ENCODE measurements around the gene DYNLT5. TPM values are rescaled to one million over a fixed set of nuclear protein-coding genes. Genes with fewer than 3 reads are reported as not detected.

DYNLT5 gene
- polyA plus RNA-seq, 3 donors = 0.08 to 0.54 (median 0.28) TPM

DNA sequence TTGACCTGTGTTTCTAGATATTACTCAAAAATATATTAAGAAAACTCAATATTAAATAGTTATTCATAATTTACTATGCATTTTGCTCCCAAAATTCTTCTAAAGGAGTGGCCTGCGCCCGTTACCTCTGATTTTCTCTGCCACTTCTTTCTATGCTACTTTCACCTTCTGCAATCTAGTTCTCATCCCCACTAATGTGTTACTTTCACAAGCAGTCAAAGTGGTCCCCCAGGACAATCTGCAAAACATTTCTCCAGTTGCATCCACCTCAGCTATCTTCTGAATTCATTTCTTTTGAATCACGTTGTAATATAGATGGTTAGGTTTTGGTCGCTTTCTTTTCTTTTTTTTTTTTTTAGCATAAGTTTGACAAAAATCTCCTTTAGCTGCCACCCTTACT lies 35.4 kb downstream of the DYNLT5 start:
- 94% methylated on average over 2 of the region's 4 CpGs for WGBS (ENCODE audit: insufficient coverage)
- Histone ChIP-seq H2AFZ (ENCODE audit: insufficient read depth, low read depth, low read length, poor library complexity, severe bottlenecking) (no peak overlapping the region), H3K27ac (ENCODE audit: low read depth in 1 of 2, low read length in 2 of 2) (no peak overlapping the region), H3K9me3 (replicated peaks in 1 of 2; ENCODE audit: control insufficient read depth in 1 of 2, insufficient read depth in 1 of 2, low read length in 2 of 2) (no peaks in the 10 kb centered on the region), H3K4me3 (replicated peaks in 1 of 3; ENCODE audit: low read depth in 2 of 3, low read length in 3 of 3) (no peak overlapping the region), H3K27me3 (ENCODE audit: control insufficient read depth in 2 of 2, insufficient read depth in 2 of 2, low read length in 2 of 2) (no peaks in the 10 kb centered on the region), H3K9ac (ENCODE audit: insufficient read depth, low read length, poor library complexity, severe bottlenecking) (no peak overlapping the region), H3K4me1 (ENCODE audit: control insufficient read depth in 1 of 2, insufficient read depth in 2 of 2, low read length in 2 of 2) (no peaks in the 10 kb centered on the region), H3K36me3 (replicated peaks in 1 of 2; ENCODE audit: control insufficient read depth in 1 of 2, insufficient read depth in 2 of 2, low read length in 2 of 2) (no peaks in the 10 kb centered on the region), H3K79me2 (ENCODE audit: insufficient read depth, low read length) (no peaks in the 10 kb centered on the region), H4K20me1 (ENCODE audit: insufficient read depth, low read length) (no peaks in the 10 kb centered on the region), H3K4me2 (replicated peaks; ENCODE audit: extremely low read depth, low read length, poor library complexity, severe bottlenecking) (no peak overlapping the region)
- no peak overlapping the region for H3K27ac Mint-ChIP-seq
- no peaks in the 10 kb centered on the region for H3K4me1 Mint-ChIP-seq
- TF ChIP-seq, protein P1, sequence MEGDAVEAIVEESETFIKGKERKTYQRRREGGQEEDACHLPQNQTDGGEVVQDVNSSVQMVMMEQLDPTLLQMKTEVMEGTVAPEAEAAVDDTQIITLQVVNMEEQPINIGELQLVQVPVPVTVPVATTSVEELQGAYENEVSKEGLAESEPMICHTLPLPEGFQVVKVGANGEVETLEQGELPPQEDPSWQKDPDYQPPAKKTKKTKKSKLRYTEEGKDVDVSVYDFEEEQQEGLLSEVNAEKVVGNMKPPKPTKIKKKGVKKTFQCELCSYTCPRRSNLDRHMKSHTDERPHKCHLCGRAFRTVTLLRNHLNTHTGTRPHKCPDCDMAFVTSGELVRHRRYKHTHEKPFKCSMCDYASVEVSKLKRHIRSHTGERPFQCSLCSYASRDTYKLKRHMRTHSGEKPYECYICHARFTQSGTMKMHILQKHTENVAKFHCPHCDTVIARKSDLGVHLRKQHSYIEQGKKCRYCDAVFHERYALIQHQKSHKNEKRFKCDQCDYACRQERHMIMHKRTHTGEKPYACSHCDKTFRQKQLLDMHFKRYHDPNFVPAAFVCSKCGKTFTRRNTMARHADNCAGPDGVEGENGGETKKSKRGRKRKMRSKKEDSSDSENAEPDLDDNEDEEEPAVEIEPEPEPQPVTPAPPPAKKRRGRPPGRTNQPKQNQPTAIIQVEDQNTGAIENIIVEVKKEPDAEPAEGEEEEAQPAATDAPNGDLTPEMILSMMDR (IDR thresholded peaks at IDR 0.05) = no peak
- intact Hi-C loops (cut with micrococcal nuclease) = no loop called here
- no peak overlapping the region for H3K4me3 Mint-ChIP-seq
- no peak for DNase-seq
- H3K36me3 Mint-ChIP-seq = no peaks in the 10 kb centered on the region
- H3K9me3 Mint-ChIP-seq = peaks cover 0 to 7% (median 3%) of the 10 kb centered on the region in 7 donors
- no peaks in the 10 kb centered on the region for H3K27me3 Mint-ChIP-seq (ENCODE audit: low read depth in 3 of 3)

DNA sequence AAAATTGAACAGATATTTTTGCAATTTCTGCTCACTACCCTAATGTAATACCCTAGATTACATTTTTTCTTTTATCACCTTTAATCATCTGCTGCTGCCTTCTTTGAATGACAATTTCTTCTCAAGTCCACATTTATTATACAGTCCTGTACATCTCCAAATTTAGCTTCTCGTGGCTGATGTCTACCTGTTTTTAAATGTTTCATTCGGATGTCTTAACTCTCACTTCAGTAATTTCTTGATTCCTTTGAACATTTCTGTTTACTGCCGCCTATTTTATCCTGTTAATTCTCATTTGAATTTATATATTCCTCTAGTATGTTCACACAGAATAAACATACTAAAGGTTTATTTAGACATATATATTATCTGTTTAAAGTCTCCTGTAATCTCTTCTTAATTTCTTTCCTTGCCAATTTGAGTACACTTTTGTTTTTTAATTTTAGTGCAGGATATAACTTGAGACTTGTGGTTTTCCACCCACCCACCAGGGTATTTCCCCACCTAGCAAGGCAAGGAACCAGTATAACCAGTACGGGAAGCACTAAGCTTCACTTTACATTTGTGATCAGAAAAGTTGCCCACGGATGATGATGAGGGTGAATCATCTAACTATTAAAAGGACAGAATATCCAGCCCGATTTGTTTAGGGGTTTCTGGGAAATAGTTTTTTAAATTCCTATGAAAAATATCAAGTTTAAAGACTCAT lies 36.1 kb downstream of the DYNLT5 start:
- intact Hi-C loops (cut with micrococcal nuclease) = no loop called here
- Histone ChIP-seq H3K4me1 (ENCODE audit: control insufficient read depth in 1 of 2, insufficient read depth in 2 of 2, low read length in 2 of 2) (no peaks in the 10 kb centered on the region), H3K36me3 (replicated peaks in 1 of 2; ENCODE audit: control insufficient read depth in 1 of 2, insufficient read depth in 2 of 2, low read length in 2 of 2) (no peaks in the 10 kb centered on the region), H3K4me3 (replicated peaks in 1 of 3; ENCODE audit: low read depth in 2 of 3, low read length in 3 of 3) (no peak overlapping the region), H3K9me3 (replicated peaks in 1 of 2; ENCODE audit: control insufficient read depth in 1 of 2, insufficient read depth in 1 of 2, low read length in 2 of 2) (no peaks in the 10 kb centered on the region), H2AFZ (ENCODE audit: insufficient read depth, low read depth, low read length, poor library complexity, severe bottlenecking) (no peak overlapping the region), H3K79me2 (ENCODE audit: insufficient read depth, low read length) (no peaks in the 10 kb centered on the region), H3K4me2 (replicated peaks; ENCODE audit: extremely low read depth, low read length, poor library complexity, severe bottlenecking) (no peak overlapping the region), H3K27me3 (ENCODE audit: control insufficient read depth in 2 of 2, insufficient read depth in 2 of 2, low read length in 2 of 2) (no peaks in the 10 kb centered on the region), H3K27ac (ENCODE audit: low read depth in 1 of 2, low read length in 2 of 2) (no peak overlapping the region), H4K20me1 (ENCODE audit: insufficient read depth, low read length) (no peaks in the 10 kb centered on the region), H3K9ac (ENCODE audit: insufficient read depth, low read length, poor library complexity, severe bottlenecking) (no peak overlapping the region)
- H3K27ac Mint-ChIP-seq = no peak overlapping the region
- no peak for DNase-seq
- no peaks in the 10 kb centered on the region for H3K36me3 Mint-ChIP-seq
- no peaks in the 10 kb centered on the region for H3K4me1 Mint-ChIP-seq
- no peaks in the 10 kb centered on the region for H3K27me3 Mint-ChIP-seq (ENCODE audit: low read depth in 3 of 3)
- peaks cover 0 to 2% (median 0%) of the 10 kb centered on the region in 7 donors for H3K9me3 Mint-ChIP-seq
- 40% methylated on average over 1 of the region's 6 CpGs for WGBS (ENCODE audit: insufficient coverage)
- no peak overlapping the region for H3K4me3 Mint-ChIP-seq
- TF ChIP-seq, protein P1 (IDR thresholded peaks at IDR 0.05) = no peak

All from CD14-positive monocyte (primary cell).